ENCODE data around the gene HAVCR1.

HAVCR1 gene

DNA sequence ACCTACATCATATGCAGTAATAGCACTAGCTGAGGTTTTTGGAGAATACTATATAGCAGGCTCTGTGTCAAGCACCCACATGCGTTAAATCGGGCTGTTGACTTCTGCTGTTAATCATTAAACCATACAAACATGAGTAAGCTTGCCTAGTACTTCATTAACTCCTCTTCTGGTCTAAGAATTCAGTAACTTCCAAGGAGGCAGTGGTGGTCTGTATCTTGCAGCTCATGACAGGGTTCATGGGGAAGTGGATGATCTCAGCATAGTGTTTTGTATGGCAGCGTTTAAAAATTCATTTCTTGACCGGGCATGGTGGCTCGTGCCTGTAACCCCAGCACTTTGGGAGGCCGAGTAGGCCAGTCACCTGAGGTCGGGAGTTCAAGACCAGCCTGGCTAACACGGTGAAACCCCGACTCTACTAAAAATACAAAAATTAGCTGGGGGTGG is at the start of gene HAVCR1:
TSS of gene HAVCR1 (minus strand) at position 24 of the 447 bp plus-strand sequence. CDS start 1,173 bp downstream, outside the sequence.
- no peak for DNase-seq
- in situ Hi-C loops (cut with MboI; ENCODE audit: low pct_unique_long_range_greater_than_20kb, low sequenced_read_pairs), result no loop called here

DNA sequence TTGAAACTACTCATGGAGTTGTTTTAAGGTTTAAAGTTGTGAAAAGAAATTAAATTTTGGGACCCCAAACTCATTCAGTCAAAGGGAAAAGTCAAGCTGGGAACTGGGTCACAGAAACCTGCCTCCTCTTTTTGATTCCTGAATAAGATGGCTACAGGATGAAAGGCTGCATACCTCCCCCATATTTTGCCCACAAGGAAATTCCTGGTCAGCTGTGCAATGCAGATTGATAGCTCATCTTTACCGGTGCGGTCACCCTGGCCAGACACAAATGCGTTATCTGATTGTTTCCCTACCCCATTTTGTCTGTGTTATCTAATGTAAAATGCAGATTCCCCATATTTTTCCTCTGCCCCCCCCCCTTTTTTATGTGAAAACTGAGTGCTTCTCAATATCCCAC is 48.6 kb upstream of the HAVCR1 start:
- peak; percentile 19 for DNase-seq
- in situ Hi-C loops (cut with MboI; ENCODE audit: low pct_unique_long_range_greater_than_20kb, low sequenced_read_pairs), result no loop called here

DNA sequence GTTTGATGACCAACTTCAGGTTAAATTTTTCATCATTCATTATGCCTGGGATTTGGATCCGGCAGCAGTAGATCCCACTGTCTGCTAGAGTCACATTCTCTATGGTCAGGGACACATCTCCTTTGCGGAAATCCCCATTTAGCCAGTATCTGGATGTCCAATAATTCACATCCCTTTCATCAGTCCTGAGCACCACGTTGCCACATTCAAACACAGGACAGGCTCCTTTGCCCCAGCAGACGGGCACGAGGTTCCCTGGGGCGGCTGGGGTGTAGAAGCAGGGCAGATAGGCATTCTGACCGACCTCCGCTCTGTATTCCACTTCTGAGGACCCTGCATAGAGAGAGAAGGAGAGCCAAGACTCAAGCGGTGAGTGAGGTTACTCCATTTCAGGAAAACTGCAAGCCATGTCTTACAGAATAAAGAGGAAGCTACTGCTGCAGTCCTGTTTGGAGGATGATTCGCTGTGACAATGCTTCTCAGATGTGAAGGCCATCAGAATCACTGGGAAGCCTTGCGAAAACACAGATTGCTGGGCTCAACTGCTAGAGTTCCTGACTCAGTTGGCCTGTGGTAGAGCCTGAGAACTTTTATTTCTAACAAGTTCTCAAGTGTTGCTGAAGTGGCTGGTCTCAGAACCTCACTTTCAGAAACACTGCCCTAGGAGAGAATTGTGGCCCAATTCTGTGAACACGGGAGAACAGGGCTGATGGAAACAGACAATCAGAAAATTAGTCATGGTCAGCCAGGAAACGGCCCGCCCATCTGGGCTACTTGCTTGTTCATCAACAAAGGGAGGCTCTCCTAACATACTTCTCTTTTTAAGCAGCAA is 47.9 kb upstream of the HAVCR1 start:
- in situ Hi-C loops (cut with MboI; ENCODE audit: low pct_unique_long_range_greater_than_20kb, low sequenced_read_pairs), result no loop called here

GRCh38 chr5:157100140-157100679 is 41.3 kb upstream of the HAVCR1 start:
- in situ Hi-C loops (cut with MboI; ENCODE audit: low pct_unique_long_range_greater_than_20kb, low sequenced_read_pairs), result no loop called here
- DNase-seq, result peak; percentile 7

More for the DNA sequence above, 47.9 kb upstream of the HAVCR1 start:
- peak; percentile 21 for DNase-seq

- DNase-seq, result no peak
- in situ Hi-C loops (cut with MboI; ENCODE audit: low pct_unique_long_range_greater_than_20kb, low sequenced_read_pairs), result no loop called here
These were observed 29.6 kb upstream of the HAVCR1 start for GRCh38 chr5:157088342-157088990.

DNA sequence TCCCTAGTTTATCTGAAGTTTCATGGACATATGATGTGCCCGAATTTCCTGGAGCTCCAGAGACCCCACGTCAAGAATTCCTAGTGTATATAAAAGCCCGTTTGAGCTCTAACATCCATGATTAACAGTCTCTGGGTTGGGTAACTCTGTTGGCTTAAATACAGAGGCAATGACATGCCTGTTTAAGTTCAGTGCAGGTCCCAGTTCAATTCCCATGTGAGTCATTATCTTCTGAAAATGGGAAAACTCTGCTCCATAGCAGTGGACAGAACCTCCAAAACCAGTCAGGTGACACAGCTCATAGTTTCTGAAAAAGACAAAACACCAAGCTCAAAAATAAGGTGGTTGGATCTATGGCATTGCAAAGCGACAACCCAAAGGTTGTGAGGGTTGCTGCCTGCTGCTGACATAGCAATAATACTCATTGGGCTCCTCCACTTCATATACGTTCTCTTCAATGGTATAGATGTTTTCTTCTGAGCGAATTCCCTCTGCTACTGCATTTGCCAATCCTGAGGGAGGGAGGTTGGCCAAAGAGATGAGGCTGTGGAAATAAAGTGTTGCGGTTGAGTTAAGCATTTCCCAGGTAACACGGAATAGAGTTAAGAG is 27.9 kb upstream of the HAVCR1 start:
- in situ Hi-C loops (cut with MboI; ENCODE audit: low pct_unique_long_range_greater_than_20kb, low sequenced_read_pairs), result no loop called here

GRCh38 chr5:157085930-157086329 is 27.0 kb upstream of the HAVCR1 start:
- in situ Hi-C loops (cut with MboI; ENCODE audit: low pct_unique_long_range_greater_than_20kb, low sequenced_read_pairs), result no loop called here
- DNase-seq, result no peak

More for the DNA sequence above, 27.9 kb upstream of the HAVCR1 start:
- DNase-seq, result no peak

- no peak for DNase-seq
- in situ Hi-C loops (cut with MboI; ENCODE audit: low pct_unique_long_range_greater_than_20kb, low sequenced_read_pairs), result no loop called here
These were observed 21.4 kb upstream of the HAVCR1 start for GRCh38 chr5:157080286-157080685.

DNA sequence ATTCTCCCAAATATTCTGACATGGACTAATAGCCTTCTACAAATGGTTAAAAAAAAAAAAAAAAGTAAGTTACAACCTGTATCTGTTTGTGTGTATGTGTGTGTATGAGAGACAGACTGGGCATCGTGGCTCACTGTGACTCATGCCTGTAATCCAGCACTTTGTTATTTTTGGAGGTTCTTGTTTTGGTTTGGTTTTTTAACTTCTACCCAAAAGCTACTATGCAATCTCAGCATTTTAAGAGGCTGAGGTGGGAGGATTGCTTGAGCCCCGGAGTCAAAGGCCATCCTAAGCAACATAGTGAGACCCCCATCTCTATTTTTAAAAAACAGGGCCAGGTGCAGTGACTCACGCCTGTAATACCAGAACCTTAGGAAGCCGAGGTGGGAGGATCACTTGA is 17.6 kb upstream of the HAVCR1 start:
- no peak for DNase-seq
- in situ Hi-C loops (cut with MboI; ENCODE audit: low pct_unique_long_range_greater_than_20kb, low sequenced_read_pairs), result no loop called here

DNA sequence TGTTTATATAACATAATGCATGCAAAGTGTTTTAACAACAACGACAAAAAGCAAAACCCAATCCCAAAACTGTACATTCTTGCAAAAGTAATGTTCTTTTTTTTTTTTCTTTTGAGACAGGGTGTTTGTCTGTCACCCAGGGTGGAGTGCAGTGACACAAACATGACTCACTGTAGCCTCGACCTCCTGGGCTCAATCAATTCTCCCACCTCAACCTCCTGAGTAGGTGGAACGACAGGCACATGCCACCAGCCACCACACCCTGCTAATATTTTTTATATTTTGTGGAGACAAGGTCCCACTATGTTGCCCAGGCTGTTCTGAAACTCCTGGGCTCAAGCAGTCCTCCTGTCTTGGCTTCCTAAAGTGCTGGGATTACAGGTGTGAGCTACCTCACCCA is 13.6 kb upstream of the HAVCR1 start:
- no peak for DNase-seq
- in situ Hi-C loops (cut with MboI; ENCODE audit: low pct_unique_long_range_greater_than_20kb, low sequenced_read_pairs), result no loop called here

GRCh38 chr5:157069949-157070348 is 11.0 kb upstream of the HAVCR1 start:
- in situ Hi-C loops (cut with MboI; ENCODE audit: low pct_unique_long_range_greater_than_20kb, low sequenced_read_pairs), result no loop called here
- no peak for DNase-seq

- in situ Hi-C loops (cut with MboI; ENCODE audit: low pct_unique_long_range_greater_than_20kb, low sequenced_read_pairs), result no loop called here
- DNase-seq, result no peak
These were observed 9.9 kb upstream of the HAVCR1 start for GRCh38 chr5:157068785-157069184.

DNA sequence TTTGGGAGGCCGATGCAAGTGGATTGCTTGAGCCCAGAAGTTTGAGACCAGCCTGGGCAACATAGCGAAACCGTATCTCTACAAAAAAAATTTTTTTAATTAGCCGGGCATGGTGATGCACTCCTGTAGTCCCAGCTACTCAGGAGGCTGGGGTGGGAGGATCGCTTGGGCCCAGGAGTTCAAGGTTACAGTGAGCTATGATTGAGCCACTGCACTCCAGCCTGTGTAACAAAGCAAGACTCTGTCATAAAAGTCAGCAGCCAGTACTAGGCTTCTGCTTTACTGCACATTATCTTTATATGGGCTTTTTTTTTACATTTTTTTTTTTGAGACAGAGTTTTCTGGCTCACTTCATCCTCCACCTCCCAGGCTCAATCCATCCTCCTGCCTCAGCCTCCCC is 9.4 kb upstream of the HAVCR1 start:
- DNase-seq, result no peak
- in situ Hi-C loops (cut with MboI; ENCODE audit: low pct_unique_long_range_greater_than_20kb, low sequenced_read_pairs), result no loop called here

DNA sequence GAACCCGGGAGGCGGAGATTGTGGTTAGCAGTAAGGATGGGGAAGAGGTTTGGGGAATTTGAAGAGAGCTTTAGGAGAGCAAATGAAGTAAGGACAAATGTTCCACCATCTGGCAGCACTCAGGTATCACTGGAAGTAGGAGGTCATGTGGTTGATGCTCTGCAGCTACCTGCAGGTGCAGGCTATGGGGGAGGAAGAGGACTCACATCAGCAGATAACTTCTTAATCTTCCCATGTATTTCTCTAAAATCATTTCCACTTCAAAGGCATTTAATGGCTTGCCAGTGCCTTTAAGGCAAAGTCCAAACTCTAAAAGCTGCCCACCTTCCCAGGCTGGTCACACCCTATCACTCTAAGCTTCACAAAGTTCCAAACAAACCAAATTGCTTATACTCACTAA is 8.1 kb upstream of the HAVCR1 start:
- no peak for DNase-seq
- in situ Hi-C loops (cut with MboI; ENCODE audit: low pct_unique_long_range_greater_than_20kb, low sequenced_read_pairs), result no loop called here

DNA sequence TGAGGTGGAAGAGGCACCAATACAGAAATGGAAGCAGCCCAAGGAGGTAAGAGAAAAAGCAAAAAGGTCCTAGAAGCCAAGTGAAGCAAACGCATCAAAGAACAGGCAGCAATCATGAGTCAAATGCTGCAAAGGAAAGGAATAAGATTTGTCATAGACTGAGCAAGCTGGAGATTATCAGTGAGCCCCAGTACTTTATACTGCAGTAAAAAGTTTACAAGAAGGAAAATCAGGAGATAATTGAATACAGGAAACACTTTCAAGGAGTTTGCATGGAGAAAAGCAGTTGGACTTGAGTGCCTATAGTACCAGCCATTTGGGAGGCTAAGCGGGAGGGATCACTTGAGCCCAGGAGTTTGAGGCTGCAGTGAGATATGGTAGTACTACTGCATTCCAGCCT is 7.2 kb upstream of the HAVCR1 start:
- in situ Hi-C loops (cut with MboI; ENCODE audit: low pct_unique_long_range_greater_than_20kb, low sequenced_read_pairs), result no loop called here
- DNase-seq, result no peak

DNA sequence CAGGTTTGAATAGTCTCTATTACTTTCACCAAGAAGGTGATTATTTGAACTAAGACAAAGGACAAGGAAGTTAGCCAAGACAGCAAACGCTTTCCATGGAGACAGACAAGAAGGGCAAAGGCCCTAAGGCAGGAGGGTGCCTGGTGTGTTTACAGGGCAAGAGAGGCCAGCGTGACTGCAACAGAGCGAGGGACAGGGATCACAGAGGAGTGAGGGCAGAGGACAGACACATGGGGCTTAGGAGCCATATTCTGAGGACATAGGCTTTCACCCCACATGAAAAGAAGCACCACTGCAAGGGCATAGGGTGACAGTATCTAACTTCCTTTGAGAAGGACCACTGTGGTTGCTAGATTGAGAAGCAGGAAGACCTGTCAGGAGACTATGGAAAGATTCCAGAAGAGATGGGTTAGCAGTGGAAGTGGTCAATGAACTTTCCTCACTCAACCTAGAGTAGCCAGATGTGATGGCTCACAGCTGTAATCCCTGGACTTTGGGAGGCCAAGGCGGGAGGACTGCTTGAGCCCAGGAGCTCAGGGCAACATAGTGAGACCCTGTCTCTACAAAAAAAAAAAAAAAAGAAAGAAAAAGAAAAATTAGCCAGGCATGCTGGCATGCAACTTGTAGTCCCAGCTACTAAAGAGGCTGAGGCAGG is 5.0 kb upstream of the HAVCR1 start:
- in situ Hi-C loops (cut with MboI; ENCODE audit: low pct_unique_long_range_greater_than_20kb, low sequenced_read_pairs), result no loop called here
- DNase-seq, result no peak

GRCh38 chr5:157059891-157060290 is 975 bp upstream of the HAVCR1 start:
- DNase-seq, result no peak
- in situ Hi-C loops (cut with MboI; ENCODE audit: low pct_unique_long_range_greater_than_20kb, low sequenced_read_pairs), result no loop called here

- in situ Hi-C loops (cut with MboI; ENCODE audit: low pct_unique_long_range_greater_than_20kb, low sequenced_read_pairs), result no loop called here
- DNase-seq, result no peak
These were observed 1.2 kb downstream of the HAVCR1 start for GRCh38 chr5:157057459-157058370.
